ENCODE data around the gene PEX14.

Gene PEX14

DNA sequence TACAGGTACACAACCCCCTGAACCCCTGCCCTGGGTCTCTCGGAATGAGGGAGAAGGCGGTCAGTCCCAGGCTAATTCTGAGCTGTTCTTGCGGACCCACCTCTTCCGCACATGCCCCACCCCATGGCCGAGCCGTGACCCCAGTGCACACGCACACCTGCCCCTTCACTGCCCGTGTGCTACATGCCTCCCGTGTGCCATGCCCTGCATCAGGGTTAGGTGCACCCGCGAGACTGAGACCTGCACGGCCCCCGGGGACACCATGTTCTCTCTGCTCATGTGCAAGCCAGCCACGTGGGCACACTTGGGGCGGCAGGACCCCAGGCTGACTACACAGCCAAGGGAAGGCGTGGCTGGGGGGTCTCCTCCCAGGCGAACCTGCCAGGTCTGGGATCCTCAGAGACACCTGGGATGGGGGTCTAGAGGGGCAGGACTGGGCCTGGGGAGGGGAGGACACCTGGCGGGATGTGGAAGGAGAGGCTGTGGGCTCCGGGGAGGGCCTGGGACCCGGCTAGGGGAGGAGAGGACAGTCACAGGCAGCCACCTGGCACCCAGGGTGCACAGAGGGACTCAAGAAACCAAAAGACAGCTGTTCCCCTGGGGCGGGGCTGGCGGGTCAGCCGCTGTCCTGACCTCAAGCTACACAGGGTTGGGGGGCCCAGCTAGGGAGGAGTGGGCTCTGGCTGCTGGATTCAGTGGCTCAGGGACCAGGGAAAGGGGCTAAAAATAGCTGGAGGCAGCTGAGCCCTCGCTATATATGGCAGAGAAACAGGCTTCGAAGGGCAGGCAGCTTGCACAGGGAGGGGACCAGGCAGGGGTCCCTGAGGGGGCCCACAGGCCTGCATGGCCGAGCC lies 188.3 kb downstream of the PEX14 start:
- no peak for DNase-seq (ENCODE audit: low read depth in 2 of 2)

- no peak for DNase-seq (ENCODE audit: low read depth in 2 of 2)
Measured at GRCh38 chr1:10663678-10664035, 188.9 kb downstream of the PEX14 start.

DNA sequence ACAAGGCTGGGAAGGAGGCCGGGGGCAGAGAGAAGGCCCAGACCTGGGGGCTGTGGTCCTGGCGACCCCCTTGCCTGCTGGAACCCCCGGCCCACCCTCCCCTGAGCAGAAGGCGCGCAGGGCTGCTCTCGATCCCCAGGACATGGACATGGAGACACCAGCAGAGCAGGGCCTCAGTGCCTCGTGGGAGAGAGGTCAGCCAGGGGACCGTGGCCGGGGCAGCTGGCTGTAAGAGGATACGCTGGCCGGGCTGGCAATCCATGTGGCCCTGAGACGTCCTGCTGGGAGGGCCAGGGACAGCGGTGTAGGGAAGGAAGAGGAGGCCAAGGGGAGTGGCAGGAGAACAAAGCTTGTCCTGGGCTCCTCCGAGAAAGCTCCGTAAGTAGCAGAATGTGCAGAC lies 189.5 kb downstream of the PEX14 start:
- no peak for DNase-seq (ENCODE audit: low read depth in 2 of 2)

DNA sequence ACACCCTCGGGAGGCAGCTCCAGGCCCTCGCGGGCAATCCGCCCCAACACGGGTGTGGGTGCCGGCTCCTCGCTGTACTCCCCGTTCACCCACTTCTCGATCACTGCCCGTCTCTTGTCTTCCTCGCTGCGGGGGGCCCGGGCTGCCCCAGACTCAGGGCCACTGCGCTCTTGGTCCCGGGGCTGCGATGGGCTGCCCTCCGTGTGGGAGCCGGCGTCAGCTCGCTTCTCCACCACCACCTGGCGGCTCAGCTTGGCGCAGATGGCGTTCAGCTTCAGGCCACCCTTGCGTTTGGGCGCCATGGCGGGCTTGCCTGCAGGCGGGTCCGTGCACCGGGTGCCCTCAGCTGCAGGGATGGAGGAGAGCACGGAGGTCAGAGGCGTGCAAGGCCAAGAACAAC lies 190.5 kb downstream of the PEX14 start:
- no peak for DNase-seq (ENCODE audit: low read depth in 2 of 2)

DNA sequence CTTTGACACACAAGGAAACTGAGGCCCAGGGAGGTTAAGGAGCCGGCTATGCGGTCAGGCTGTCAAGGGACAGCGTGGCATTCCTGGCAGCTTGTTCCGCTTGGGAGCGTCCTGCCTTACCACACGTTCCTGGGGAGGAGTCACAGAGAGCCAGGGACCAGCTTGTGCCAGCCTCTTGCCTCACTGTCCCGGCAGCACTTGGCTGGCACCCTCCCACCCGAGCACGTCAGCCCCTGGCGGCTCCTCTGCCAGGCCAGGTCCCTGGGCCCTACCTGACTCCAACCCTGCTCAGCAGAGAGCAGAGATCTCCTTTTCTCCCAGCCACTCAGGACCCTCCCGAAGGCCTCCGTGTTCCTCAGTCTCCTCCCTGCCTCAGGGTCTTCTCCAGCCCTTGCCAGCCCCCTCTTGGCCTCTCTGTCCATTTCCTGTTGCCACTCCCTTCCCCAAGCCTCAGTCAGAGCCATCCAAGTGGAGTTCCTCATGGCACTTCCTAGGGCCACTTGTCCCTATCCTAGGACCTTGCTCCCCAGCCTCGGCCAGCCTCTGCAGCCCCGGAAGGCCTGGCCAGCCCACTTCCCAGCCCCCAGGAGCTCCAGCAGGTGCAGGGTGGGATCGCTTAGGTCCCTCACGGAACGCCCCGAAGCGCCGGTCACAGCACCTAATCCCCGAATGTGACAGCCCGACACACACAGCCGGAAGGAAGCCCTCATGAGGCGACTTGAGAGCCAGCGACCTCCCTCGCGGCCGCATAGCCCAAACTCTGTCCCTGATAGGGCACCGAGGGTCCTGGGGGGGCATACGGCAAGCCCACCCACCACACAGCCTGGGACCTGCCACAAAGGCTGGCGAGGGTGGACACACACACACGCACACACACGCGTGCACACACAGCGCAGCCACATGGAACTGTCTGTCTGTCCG lies 191.4 kb downstream of the PEX14 start:
- no peak for DNase-seq (ENCODE audit: low read depth in 2 of 2)

DNA sequence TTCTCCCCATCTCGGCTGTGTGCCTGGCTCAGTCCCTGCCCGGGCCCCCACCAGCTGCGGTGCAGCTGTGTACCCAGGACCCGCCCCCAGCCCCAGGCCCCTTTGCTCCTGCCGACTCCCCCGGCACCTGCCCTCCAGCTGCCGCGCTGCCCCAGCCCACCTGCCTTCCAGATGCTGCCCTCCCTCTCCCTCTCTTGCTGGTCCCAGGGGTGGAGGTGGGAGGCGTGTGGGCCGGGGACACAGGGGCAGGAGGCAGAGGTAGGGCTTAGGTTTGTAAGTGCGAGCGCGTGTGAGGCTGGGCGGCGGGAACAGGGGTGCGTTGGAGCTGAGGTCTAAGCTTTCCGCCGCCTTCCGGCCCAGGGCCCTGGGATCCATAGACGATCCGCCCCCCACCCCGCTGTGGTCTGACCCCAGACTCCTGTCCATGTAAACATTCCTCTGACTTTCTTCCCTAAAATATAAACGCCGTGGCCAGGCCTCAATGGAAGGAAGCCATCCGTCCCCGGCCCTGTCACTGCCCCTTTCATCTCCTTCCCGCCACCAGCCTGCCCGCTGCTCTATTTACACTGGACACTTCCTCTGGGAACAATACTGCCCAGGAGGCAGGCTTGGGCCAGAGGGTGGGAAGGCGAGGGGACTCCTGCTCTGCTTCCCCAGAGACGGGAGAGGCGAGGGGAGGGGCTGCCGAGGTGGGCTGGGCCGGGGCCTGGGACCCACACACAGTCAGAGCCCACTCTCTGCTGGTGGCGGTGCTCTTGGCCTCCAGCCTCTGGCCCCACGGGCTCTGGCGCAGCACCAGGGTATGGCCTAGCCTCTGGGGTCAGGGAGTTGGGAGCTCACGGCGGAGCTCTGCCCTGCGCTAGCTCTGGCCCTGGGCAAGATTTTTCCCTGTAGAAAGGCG lies 193.4 kb downstream of the PEX14 start:
- no peak for DNase-seq (ENCODE audit: low read depth in 2 of 2)

DNA sequence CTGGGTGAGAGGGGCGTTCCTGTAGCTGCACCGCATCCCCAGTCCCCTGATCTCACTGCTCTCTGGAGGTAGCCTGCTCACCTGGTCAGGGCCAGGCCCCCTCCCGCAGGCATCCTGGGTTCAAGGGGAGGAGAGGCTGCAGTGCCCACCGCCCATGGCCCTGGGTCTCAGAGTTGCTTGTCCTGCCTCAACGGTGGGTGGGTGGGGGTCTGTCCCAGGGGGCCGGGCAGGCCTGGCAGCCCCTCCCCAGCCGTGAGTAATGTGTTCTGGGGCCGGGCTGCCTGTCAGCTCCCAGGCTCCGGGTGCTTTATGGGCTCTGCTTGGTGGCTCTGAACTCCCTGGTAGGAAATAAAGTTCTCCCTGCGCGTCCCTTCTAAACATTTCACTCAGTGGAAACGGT lies 194.8 kb downstream of the PEX14 start:
- no peak for DNase-seq (ENCODE audit: low read depth in 2 of 2)

DNA sequence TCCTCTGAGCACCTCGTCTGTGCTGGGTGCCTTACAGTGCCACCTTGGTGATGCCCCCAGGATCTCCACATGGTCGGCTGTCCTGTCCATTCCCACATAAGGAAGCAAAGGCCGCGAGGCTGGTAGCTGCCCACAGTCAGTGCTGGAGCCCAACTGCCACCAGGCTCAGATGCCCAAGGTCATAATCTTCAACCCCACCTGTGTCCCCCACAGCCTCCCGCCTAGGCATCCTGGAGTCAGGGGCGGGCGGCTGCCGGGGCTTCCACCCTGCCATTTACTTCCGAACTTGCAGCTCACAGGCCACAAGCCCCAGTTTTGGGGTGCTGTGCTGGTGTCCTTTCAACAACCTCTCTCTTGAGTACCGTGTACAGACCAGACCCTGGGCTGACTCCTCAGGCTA lies 195.4 kb downstream of the PEX14 start:
- no peak for DNase-seq (ENCODE audit: low read depth in 2 of 2)

DNA sequence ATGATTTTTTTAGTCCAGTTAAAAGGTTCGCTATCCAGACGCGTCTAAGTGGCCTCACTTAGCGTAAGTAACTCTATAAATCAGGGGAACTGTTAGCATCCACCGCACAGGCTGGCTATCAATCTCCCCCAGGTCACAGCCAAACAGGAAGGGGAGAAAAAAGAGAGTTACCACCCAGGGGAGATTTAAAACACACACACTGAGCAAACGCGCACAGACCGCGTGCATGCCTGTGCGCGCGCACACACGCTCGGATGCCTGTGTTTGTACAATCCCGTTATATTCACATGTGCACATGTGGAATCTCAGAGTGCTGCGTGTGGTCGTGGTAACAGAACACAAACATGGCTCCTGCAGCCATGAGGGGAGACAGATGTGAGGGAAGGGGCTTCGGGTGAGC lies 196.3 kb downstream of the PEX14 start:
- DNase-seq (ENCODE audit: low read depth in 2 of 2), result no peak

DNA sequence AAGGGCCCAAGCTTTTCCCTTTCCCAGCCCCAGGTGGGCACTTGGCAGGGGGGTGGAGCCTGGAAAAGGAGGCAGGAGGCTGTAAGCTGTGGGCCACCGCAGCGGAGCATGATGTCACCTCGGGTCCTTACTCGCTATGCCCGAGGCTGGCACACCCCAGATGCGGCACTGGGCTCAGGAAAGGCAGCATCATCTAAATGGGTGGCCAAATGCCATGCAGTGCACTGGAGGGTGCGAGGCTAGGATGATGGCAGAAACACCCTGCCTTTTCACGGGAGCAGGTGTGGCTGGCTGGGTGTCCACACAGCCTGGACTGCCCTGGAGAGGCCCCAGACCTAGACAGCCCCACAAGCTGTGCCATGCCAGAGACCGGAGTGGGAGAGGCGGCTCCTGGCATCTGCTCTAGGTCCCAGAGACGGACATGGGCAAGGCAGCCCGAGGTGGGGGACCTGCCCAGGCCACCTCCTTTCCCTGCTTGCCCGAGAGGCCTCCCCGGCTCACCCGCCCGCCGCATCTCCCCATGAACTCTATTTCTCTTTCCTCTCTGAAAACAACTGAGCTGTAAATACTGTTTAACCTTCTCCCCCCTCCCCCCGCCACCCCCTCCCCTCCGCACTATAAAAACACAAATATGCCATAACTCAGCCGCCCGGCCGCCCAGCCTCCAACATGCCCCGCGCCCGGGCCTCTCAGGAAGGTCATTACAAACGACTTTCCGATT lies 197.0 kb downstream of the PEX14 start:
- no peak for DNase-seq (ENCODE audit: low read depth in 2 of 2)

DNA sequence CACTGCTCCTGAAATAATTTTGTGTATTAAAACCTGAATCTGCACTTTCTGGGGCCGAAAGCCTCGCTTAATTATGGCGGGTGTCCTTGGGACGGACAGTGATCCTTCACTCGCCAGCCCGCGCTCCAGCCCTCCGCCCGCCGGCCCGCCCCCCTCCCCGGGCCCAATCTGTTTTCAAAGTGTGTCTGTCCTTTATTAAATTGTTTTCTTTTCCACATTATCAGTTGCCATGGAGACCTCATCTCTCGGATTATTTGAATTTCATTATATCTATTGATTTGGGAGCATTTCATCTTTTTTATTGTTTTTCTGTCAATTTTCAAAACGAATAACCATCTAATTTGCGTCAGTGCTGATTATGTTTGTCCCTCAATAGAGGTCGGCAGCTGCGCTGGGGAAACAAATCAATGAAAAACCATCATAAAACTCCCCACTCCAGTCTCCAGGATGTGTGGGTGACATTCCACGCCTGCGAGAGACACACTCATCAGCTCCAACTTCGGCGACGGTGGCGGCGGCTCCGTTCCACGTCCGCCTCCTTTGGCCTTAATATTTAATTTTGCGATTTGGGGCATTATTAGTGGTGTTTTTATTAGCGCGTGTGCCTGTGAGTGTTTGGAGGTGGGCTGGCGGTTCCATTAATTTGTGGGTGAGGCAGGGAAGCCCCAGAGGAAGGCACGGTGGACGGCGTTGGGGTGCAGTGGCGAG lies 197.7 kb downstream of the PEX14 start:
- no peak for DNase-seq (ENCODE audit: low read depth in 2 of 2)

DNA sequence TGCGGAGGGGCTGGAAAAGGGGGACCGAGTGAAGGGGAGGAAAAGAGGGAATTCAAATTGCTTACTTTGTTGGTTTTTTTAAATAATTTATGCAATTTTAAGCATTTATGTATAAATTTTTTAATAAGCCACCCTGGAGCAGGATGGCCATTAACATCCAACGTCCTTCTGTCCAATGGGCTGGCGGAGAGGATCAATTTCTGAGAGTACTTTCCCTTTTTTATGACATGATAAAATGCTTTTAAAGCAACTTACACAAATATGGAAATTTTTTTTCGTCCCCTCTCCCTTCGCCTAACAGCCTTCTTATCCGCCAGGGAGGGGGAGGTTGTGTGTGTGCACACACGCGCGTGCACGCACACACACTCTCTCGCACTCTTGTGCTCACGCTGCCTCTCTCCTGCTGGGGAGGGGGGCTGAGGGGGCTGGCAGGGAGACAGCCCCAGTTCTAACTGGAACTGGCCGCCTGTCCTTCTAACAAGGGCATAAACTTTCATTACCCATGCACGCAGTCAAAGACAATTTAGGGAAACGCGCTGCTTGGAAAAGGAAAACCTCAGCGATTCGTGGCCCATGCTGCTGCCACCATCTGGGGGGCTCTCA lies 198.5 kb downstream of the PEX14 start:
- DNase-seq (ENCODE audit: low read depth in 2 of 2), result no peak

- DNase-seq (ENCODE audit: low read depth in 2 of 2), result no peak
Measured at GRCh38 chr1:10674222-10674621, 199.5 kb downstream of the PEX14 start.

DNA sequence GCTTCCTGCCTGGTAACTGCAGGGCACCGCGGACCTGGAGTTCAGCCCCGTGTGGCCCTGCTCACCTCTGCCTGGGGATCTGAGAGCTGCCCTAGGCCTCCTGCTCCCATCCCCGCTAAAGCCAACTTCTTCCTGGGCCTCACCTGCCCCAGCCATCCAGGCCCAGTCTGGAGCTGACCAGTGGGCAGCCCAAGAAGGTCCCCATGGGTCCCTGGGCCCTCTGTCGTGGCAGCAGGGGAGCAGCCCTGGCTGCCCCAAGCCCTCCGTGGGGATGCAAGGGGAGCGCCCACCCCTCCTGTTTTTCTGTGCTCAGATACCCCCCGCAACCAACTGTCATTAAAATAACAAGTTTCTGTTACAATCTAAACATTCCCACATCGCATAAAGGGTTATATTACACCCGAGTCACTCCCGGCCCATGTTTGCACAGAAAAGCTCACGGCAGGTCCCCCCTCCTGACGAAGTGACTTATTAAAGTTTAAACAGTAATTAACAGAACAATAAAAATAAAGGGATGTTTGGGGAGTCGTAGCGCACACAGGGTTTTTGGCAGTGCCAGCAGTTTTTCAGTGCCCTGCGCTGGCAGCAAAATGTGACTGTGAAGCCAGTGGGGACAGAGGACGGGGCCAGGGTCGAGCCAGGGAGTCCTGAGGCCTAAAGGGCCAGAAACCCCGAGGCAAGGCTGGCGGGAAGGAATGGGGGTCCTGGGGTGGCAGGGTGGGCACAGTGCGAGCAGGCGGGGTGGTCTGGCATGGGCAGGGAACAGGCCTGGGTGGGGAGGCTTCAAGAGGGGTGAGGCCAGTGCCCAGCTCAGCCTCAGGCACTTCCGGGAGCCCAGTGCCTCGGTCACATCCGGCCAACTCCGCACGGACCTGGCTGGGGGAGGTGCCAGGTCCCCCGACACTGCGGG lies 200.2 kb downstream of the PEX14 start:
- DNase-seq (ENCODE audit: low read depth in 2 of 2), result no peak

DNA sequence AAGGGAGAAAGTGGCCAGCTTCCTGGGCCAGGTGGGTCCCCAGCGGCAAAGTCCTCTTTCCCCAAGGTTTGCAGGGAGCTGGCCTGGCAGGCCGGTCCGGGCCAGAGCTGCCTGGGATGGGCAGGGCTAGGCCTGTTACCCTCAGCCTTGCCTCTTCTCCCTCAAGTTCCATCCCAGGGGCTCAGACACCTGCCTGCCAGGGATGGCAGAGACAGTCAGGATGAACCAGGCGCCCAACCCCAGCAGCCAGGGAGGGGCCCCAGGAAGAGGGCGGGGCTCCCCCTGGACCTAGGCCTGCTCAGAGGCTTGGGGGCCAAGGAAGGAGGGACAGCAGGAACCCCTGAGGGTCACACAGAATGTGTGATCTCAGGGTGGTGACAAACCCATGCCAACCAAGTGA lies 201.1 kb downstream of the PEX14 start:
- DNase-seq (ENCODE audit: low read depth in 2 of 2), result no peak

DNA sequence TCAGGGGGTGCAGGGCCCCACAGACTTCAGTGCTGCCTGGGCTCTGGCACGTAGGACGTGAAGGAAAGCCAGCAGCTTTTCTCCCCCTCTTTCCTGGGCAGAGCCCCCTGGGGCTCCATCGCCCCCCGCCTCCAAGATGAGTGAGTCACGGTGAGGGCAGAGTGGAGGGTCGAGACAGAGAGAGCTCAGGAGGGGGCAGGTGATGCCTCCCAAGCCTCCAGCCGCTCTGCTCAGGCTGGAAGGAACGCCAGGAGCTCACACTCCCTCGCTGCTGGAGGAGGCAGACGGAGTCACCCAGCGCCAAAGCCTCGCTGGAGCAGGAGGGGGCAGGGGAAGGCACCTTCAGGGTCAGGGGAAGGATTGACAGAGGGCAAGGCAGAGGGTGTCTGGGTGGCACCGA lies 202.2 kb downstream of the PEX14 start:
- DNase-seq (ENCODE audit: low read depth in 2 of 2), result no peak

GRCh38 chr1:10677491-10678391 lies 203.0 kb downstream of the PEX14 start:
- no peak for DNase-seq (ENCODE audit: low read depth in 2 of 2)

GRCh38 chr1:10678402-10678801 lies 203.7 kb downstream of the PEX14 start:
- no peak for DNase-seq (ENCODE audit: low read depth in 2 of 2)
